Esophagus muscularis mucosa (tissue), 4 donors: ENCODE data around the gene ADPRHL1.

Experiments
- EP300 ChIP-seq: sonication (generic); formaldehyde crosslinking; IDR thresholded peaks from one replicate; pipeline ENCODE4 v1.6.1; 2017; ENCODE audit warnings: antibody characterized with exemption
- POLR2A ChIP-seq: fragments of 450-650 bp; IDR thresholded peaks from one replicate; pipeline ENCODE4 v1.6.1; 2017; ENCODE audit warnings: antibody characterized with exemption, moderate library complexity, mild to moderate bottlenecking, low read depth
- POLR2AphosphoS5 ChIP-seq, 2 donors: sonication (generic); formaldehyde crosslinking; IDR thresholded peaks; one replicate each; pipeline ENCODE4 v1.6.1; 2017; ENCODE audit warnings: antibody characterized with exemption in 2 of 2
- TF ChIP-seq, protein P1 (sequence below), 3 experiments: fragments of 200-600 bp in 2 of 3; fragments of 450-650 bp in 1 of 3; sonication (generic) in 2 of 3; IDR thresholded peaks; one replicate each; pipeline ENCODE4 v1.5.1; 2017 to 2019; ENCODE audit warnings: antibody characterized with exemption in 3 of 3, mild to moderate bottlenecking in 2 of 3, moderate library complexity in 1 of 3

DNA sequence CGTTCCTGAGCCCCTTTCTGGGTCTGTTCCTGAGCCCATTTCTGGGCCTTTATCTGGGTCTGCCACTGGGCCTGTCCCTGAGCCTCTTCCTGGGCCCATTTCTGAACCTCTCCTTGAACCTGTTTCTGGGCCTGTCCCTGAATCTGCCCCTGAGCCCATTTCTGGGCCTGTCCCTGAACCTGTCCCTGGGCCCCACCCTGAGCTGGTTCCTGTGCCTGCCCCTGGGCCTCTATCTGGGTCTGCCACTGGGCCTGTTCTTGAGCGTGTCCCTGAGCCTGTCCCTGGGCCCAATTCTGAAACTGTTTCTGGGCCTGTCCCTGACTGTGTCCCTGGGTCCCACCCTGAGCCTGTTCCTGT lies 48.9 kb downstream of the ADPRHL1 start:
- TF ChIP-seq POLR2A: no peak
- TF ChIP-seq POLR2AphosphoS5 (IDR thresholded peaks at IDR 0.05): no peak
- TF ChIP-seq, protein P1, sequence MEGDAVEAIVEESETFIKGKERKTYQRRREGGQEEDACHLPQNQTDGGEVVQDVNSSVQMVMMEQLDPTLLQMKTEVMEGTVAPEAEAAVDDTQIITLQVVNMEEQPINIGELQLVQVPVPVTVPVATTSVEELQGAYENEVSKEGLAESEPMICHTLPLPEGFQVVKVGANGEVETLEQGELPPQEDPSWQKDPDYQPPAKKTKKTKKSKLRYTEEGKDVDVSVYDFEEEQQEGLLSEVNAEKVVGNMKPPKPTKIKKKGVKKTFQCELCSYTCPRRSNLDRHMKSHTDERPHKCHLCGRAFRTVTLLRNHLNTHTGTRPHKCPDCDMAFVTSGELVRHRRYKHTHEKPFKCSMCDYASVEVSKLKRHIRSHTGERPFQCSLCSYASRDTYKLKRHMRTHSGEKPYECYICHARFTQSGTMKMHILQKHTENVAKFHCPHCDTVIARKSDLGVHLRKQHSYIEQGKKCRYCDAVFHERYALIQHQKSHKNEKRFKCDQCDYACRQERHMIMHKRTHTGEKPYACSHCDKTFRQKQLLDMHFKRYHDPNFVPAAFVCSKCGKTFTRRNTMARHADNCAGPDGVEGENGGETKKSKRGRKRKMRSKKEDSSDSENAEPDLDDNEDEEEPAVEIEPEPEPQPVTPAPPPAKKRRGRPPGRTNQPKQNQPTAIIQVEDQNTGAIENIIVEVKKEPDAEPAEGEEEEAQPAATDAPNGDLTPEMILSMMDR (IDR thresholded peaks at IDR 0.05): no peak
- no peak for TF ChIP-seq EP300
